Stimulated activated naive CD8-positive, alpha-beta T cell treated with anti-CD3 and anti-CD28 coated beads, Interleukin-15, Interleukin-2, amounts not matched to agents 100 ng/mL and 50 ng/mL, for 24 hours (primary cell): ENCODE results near the gene WDR17.
A peak's percentile ranks its signal among the peaks of the same experiment; 100 is the strongest.
"Not testable (repeated sequence)": the region's sequence is repeated elsewhere in the genome, so short reads cannot be mapped to it uniquely, and the experiment has no call there.

Experiments used
- H3K27ac Mint-ChIP-seq: one replicate; pipeline ENCODE4 v1.8.0; 2021; ENCODE audit warnings: mild to moderate bottlenecking, mixed read lengths
- H3K27me3 Mint-ChIP-seq: one replicate; pipeline ENCODE4 v1.8.0; 2021; ENCODE audit warnings: mixed read lengths
- H3K36me3 Mint-ChIP-seq: one replicate; pipeline ENCODE4 v1.8.0; 2021; ENCODE audit warnings: low read depth, mixed read lengths
- H3K4me1 Mint-ChIP-seq: one replicate; pipeline ENCODE4 v1.8.0; 2021; ENCODE audit warnings: low read depth, mixed read lengths
- H3K4me3 Mint-ChIP-seq: one replicate; pipeline ENCODE4 v1.8.0; 2021; ENCODE audit warnings: mild to moderate bottlenecking, mixed read lengths
- H3K9me3 Mint-ChIP-seq: one replicate; pipeline ENCODE4 v1.8.0; 2021; ENCODE audit warnings: mixed read lengths

The WDR17 gene

GRCh38 chr4:176193938-176194337 lies 128.3 kb downstream of the WDR17 start:
- peaks cover 43% of the 10 kb centered on the region for H3K4me1 Mint-ChIP-seq
- peaks cover 52% of the 10 kb centered on the region for H3K27me3 Mint-ChIP-seq
- peak overlapping the region; percentile 34 for H3K4me3 Mint-ChIP-seq
- H3K9me3 Mint-ChIP-seq: no peaks in the 10 kb centered on the region
- H3K36me3 Mint-ChIP-seq: peaks cover 5% of the 10 kb centered on the region
- peak overlapping the region; percentile 87 for H3K27ac Mint-ChIP-seq

GRCh38 chr4:176195184-176195978 lies 129.7 kb downstream of the WDR17 start, which contains the start of gene SPATA4:
TSS of gene SPATA4 (minus strand) at chr4:176195585. CDS start at chr4:176195562, 23 bp downstream.
- Mint-ChIP-seq H3K4me3 (peak within 1 kb of the TSS; percentile 75), H3K9me3 (no peaks in the 10 kb centered on the region), H3K4me1 (peaks cover 43% of the 10 kb centered on the region), H3K27me3 (peaks cover 39% of the 10 kb centered on the region), H3K27ac (peak within 1 kb of the TSS; percentile 93), H3K36me3 (peaks cover 5% of the 10 kb centered on the region)

- Mint-ChIP-seq H3K27ac (no peak overlapping the region), H3K36me3 (peaks cover 5% of the 10 kb centered on the region), H3K27me3 (peaks cover 29% of the 10 kb centered on the region), H3K4me3 (no peak overlapping the region), H3K4me1 (peaks cover 36% of the 10 kb centered on the region), H3K9me3 (no peaks in the 10 kb centered on the region)
These were observed 132.8 kb downstream of the WDR17 start for GRCh38 chr4:176198316-176198903.

GRCh38 chr4:176205299-176205698 lies 139.7 kb downstream of the WDR17 start:
- Mint-ChIP-seq H3K36me3 (no peaks in the 10 kb centered on the region), H3K4me3 (no peak overlapping the region), H3K9me3 (no peaks in the 10 kb centered on the region), H3K4me1 (peaks cover 3% of the 10 kb centered on the region), H3K27ac (no peak overlapping the region), H3K27me3 (peaks cover 49% of the 10 kb centered on the region)

GRCh38 chr4:176207839-176208238 lies 142.2 kb downstream of the WDR17 start:
- no peaks in the 10 kb centered on the region for H3K9me3 Mint-ChIP-seq

GRCh38 chr4:176209535-176209934 lies 143.9 kb downstream of the WDR17 start:
- no peak overlapping the region for H3K4me3 Mint-ChIP-seq
- no peaks in the 10 kb centered on the region for H3K36me3 Mint-ChIP-seq
- no peak overlapping the region for H3K27ac Mint-ChIP-seq
- H3K9me3 Mint-ChIP-seq: no peaks in the 10 kb centered on the region
- H3K27me3 Mint-ChIP-seq: peaks cover 46% of the 10 kb centered on the region
- H3K4me1 Mint-ChIP-seq: no peaks in the 10 kb centered on the region

More at GRCh38 chr4:176207839-176208238, 142.2 kb downstream of the WDR17 start:
- H3K4me1 Mint-ChIP-seq: peaks cover under 1% of the 10 kb centered on the region
- H3K36me3 Mint-ChIP-seq: no peaks in the 10 kb centered on the region
- peaks cover 61% of the 10 kb centered on the region for H3K27me3 Mint-ChIP-seq
- no peak overlapping the region for H3K27ac Mint-ChIP-seq
- H3K4me3 Mint-ChIP-seq: no peak overlapping the region

GRCh38 chr4:176210101-176210500 lies 144.5 kb downstream of the WDR17 start:
- Mint-ChIP-seq H3K27me3 (peaks cover 43% of the 10 kb centered on the region), H3K9me3 (no peaks in the 10 kb centered on the region), H3K4me1 (no peaks in the 10 kb centered on the region), H3K4me3 (no peak overlapping the region), H3K27ac (peak overlapping the region; percentile 10), H3K36me3 (no peaks in the 10 kb centered on the region)

GRCh38 chr4:176210579-176211296 lies 145.1 kb downstream of the WDR17 start:
- Mint-ChIP-seq H3K36me3 (no peaks in the 10 kb centered on the region), H3K4me3 (no peak overlapping the region), H3K27me3 (peaks cover 37% of the 10 kb centered on the region), H3K4me1 (no peaks in the 10 kb centered on the region), H3K9me3 (no peaks in the 10 kb centered on the region), H3K27ac (peak overlapping the region; percentile 10)

GRCh38 chr4:176212351-176212750 lies 146.7 kb downstream of the WDR17 start:
- H3K36me3 Mint-ChIP-seq, H3K4me3 Mint-ChIP-seq, H3K4me1 Mint-ChIP-seq, H3K9me3 Mint-ChIP-seq, H3K27ac Mint-ChIP-seq: not testable (repeated sequence)
- H3K27me3 Mint-ChIP-seq: peaks cover 27% of the 10 kb centered on the region

- H3K27ac Mint-ChIP-seq: no peak overlapping the region
- H3K27me3 Mint-ChIP-seq: peaks cover 6% of the 10 kb centered on the region
- no peaks in the 10 kb centered on the region for H3K4me1 Mint-ChIP-seq
- no peaks in the 10 kb centered on the region for H3K9me3 Mint-ChIP-seq
- H3K4me3 Mint-ChIP-seq: no peak overlapping the region
- no peaks in the 10 kb centered on the region for H3K36me3 Mint-ChIP-seq
These were observed 151.9 kb downstream of the WDR17 start for GRCh38 chr4:176217510-176217909.

GRCh38 chr4:176222149-176222548 lies 156.5 kb downstream of the WDR17 start:
- no peak overlapping the region for H3K27ac Mint-ChIP-seq
- no peaks in the 10 kb centered on the region for H3K9me3 Mint-ChIP-seq
- H3K36me3 Mint-ChIP-seq: no peaks in the 10 kb centered on the region
- no peak overlapping the region for H3K4me3 Mint-ChIP-seq
- peaks cover 5% of the 10 kb centered on the region for H3K27me3 Mint-ChIP-seq
- no peaks in the 10 kb centered on the region for H3K4me1 Mint-ChIP-seq

GRCh38 chr4:176223561-176223960 lies 157.9 kb downstream of the WDR17 start:
- H3K36me3 Mint-ChIP-seq: no peaks in the 10 kb centered on the region
- no peaks in the 10 kb centered on the region for H3K9me3 Mint-ChIP-seq
- H3K27me3 Mint-ChIP-seq: peaks cover 10% of the 10 kb centered on the region
- no peak overlapping the region for H3K4me3 Mint-ChIP-seq
- no peaks in the 10 kb centered on the region for H3K4me1 Mint-ChIP-seq
- no peak overlapping the region for H3K27ac Mint-ChIP-seq

- Mint-ChIP-seq H3K9me3 (no peaks in the 10 kb centered on the region), H3K27ac (no peak overlapping the region), H3K4me1 (no peaks in the 10 kb centered on the region), H3K36me3 (no peaks in the 10 kb centered on the region), H3K27me3 (peaks cover 14% of the 10 kb centered on the region), H3K4me3 (no peak overlapping the region)
These were observed 161.1 kb downstream of the WDR17 start for GRCh38 chr4:176226736-176227135.

GRCh38 chr4:176229645-176230044 lies 164.0 kb downstream of the WDR17 start:
- H3K36me3 Mint-ChIP-seq: no peaks in the 10 kb centered on the region
- no peaks in the 10 kb centered on the region for H3K9me3 Mint-ChIP-seq
- peaks cover 26% of the 10 kb centered on the region for H3K27me3 Mint-ChIP-seq
- no peaks in the 10 kb centered on the region for H3K4me1 Mint-ChIP-seq
- no peak overlapping the region for H3K4me3 Mint-ChIP-seq
- no peak overlapping the region for H3K27ac Mint-ChIP-seq
